ENCODE data around the gene CD40LG.

Gene CD40LG

DNA sequence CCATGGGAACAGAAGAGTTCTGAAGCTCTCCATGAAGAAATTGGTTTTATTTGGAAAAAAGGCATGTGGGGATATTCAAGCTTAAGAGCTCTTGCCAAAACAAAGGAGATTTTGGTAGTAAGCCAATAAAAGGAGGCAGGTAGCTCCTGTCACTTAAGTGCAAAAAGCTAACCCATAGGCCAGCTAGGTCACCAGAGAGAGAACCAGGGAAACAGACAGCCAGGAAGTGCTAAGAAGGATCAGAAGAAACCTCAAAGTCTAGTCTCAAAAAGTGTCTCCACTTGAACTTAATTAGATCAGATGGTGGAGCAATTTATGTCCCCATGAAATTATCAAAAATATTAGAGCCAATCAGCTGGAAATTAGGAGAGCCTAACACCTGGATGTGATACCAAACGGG lies 49.2 kb downstream of the CD40LG start:
- no peak for DNase-seq (ENCODE audit: low read depth)

DNA sequence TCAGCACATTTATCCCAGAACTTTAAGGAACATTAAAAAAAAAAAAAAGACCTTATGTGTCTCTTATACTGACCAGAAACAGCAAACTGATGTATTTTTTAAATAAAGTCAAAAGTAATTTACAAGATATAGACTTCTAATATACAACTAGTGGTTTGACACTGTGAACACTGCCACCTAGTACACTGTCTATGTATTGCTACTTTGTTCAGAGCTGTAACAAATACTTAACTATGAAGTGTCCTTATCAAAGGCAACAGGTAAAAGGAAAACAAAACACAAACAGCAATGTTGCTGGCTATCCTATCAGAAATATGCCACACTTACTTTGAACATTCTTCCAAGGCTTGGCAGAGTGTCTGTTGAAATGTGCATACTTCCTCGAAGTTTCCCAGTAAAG lies 60.4 kb downstream of the CD40LG start:
- no peak for DNase-seq (ENCODE audit: low read depth)
